ENCODE measurements around the gene STIP1.

STIP1 gene

GRCh38 chr11:64251016-64251752 is 65.2 kb downstream of the STIP1 start, which contains the start of gene PLCB3:
PLCB3 (plus strand) TSS chr11:64251530; CDS start chr11:64251650, 120 bp downstream.
- Histone ChIP-seq H3K4me1 (ENCODE audit: low read length) (peaks cover 33% of the 10 kb centered on the region), H2AFZ (ENCODE audit: low read depth, low read length) (peak within 1 kb of the TSS; percentile 66; the same call in 1 of the 2 replicates), H3K27ac (ENCODE audit: low read length) (peak within 1 kb of the TSS; percentile 36)

GRCh38 chr11:64251753-64252002 is 65.7 kb downstream of the STIP1 start:
- Histone ChIP-seq H3K9me3 (ENCODE audit: insufficient read depth, low read length) (no peaks in the 10 kb centered on the region), H3K79me2 (ENCODE audit: low read length) (peaks cover 27% of the 10 kb centered on the region), H3K4me2 (ENCODE audit: low read length) (peak overlapping the region; percentile 78), H3K27me3 (ENCODE audit: low read depth, low read length) (no peaks in the 10 kb centered on the region), H3K36me3 (replicated peaks; ENCODE audit: low read depth, low read length) (peaks cover 10% of the 10 kb centered on the region), H2AFZ (ENCODE audit: low read depth, low read length) (no peak overlapping the region), H3K4me1 (ENCODE audit: low read length) (peaks cover 33% of the 10 kb centered on the region), H3K9ac (ENCODE audit: low read length) (peak overlapping the region; percentile 88), H3K4me3 (ENCODE audit: low read length) (peak overlapping the region; percentile 93), H4K20me1 (ENCODE audit: insufficient read depth, low read length) (peaks cover 11% of the 10 kb centered on the region; the same call in 1 of the 2 replicates), H3K27ac (ENCODE audit: low read length) (peak overlapping the region; percentile 36; the same call in 1 of the 2 replicates)
- TF ChIP-seq CTCF (IDR thresholded peaks at IDR 0.05; ENCODE audit: low read depth, low read length): no peak
- no peak for TF ChIP-seq EZH2phosphoT487 (IDR thresholded peaks at IDR 0.05; ENCODE audit: low read depth)

More at GRCh38 chr11:64251016-64251752, 65.2 kb downstream of the STIP1 start, which contains the start of gene PLCB3:
- Histone ChIP-seq H4K20me1 (ENCODE audit: insufficient read depth, low read length) (peaks cover 11% of the 10 kb centered on the region; the same call in 1 of the 2 replicates), H3K4me2 (ENCODE audit: low read length) (peak within 1 kb of the TSS; percentile 92), H3K79me2 (ENCODE audit: low read length) (peaks cover 31% of the 10 kb centered on the region), H3K4me3 (ENCODE audit: low read length) (peak within 1 kb of the TSS; percentile 93), H3K27me3 (ENCODE audit: low read depth, low read length) (no peaks in the 10 kb centered on the region), H3K36me3 (replicated peaks; ENCODE audit: low read depth, low read length) (peaks cover 6% of the 10 kb centered on the region), H3K9ac (ENCODE audit: low read length) (peak within 1 kb of the TSS; percentile 88), H3K9me3 (ENCODE audit: insufficient read depth, low read length) (no peaks in the 10 kb centered on the region)
- TF ChIP-seq EZH2phosphoT487 (IDR thresholded peaks at IDR 0.05; ENCODE audit: low read depth) (no peak), CTCF (IDR thresholded peaks at IDR 0.05; ENCODE audit: low read depth, low read length) (peak; percentile 67)

- peak overlapping the region; percentile 36 for H3K27ac ChIP-seq (ENCODE audit: low read length)
- no peaks in the 10 kb centered on the region for H3K27me3 ChIP-seq (ENCODE audit: low read depth, low read length)
- peak overlapping the region; percentile 78 for H3K4me2 ChIP-seq (ENCODE audit: low read length)
- TF ChIP-seq CTCF (IDR thresholded peaks at IDR 0.05; ENCODE audit: low read depth, low read length) (peak; percentile 61), EZH2phosphoT487 (IDR thresholded peaks at IDR 0.05; ENCODE audit: low read depth) (no peak)
- no peaks in the 10 kb centered on the region for H3K9me3 ChIP-seq (ENCODE audit: insufficient read depth, low read length)
- H3K4me1 ChIP-seq (ENCODE audit: low read length): peaks cover 33% of the 10 kb centered on the region
- H2AFZ ChIP-seq (ENCODE audit: low read depth, low read length): no peak overlapping the region
- peak overlapping the region; percentile 88 for H3K9ac ChIP-seq (ENCODE audit: low read length)
- H3K4me3 ChIP-seq (ENCODE audit: low read length): peak overlapping the region; percentile 93
- H3K79me2 ChIP-seq (ENCODE audit: low read length): peaks cover 22% of the 10 kb centered on the region
- H3K36me3 ChIP-seq (replicated peaks; ENCODE audit: low read depth, low read length): peaks cover 11% of the 10 kb centered on the region
- peaks cover 11% of the 10 kb centered on the region; the same call in 1 of the 2 replicates for H4K20me1 ChIP-seq (ENCODE audit: insufficient read depth, low read length)
Observed at GRCh38 chr11:64252003-64252872, 66.3 kb downstream of the STIP1 start.

- TF ChIP-seq CTCF (IDR thresholded peaks at IDR 0.05; ENCODE audit: low read depth, low read length): no peak
- TF ChIP-seq EZH2phosphoT487 (IDR thresholded peaks at IDR 0.05; ENCODE audit: low read depth): no peak
- H3K79me2 ChIP-seq (ENCODE audit: low read length): peaks cover 22% of the 10 kb centered on the region
- peaks cover 28% of the 10 kb centered on the region for H3K4me1 ChIP-seq (ENCODE audit: low read length)
- peaks cover 11% of the 10 kb centered on the region; the same call in 1 of the 2 replicates for H4K20me1 ChIP-seq (ENCODE audit: insufficient read depth, low read length)
- H3K36me3 ChIP-seq (replicated peaks; ENCODE audit: low read depth, low read length): peaks cover 11% of the 10 kb centered on the region
- peak overlapping the region; percentile 88 for H3K9ac ChIP-seq (ENCODE audit: low read length)
- H3K27ac ChIP-seq (ENCODE audit: low read length): peak overlapping the region; percentile 36
- no peak overlapping the region for H2AFZ ChIP-seq (ENCODE audit: low read depth, low read length)
- H3K4me2 ChIP-seq (ENCODE audit: low read length): peak overlapping the region; percentile 78
- no peaks in the 10 kb centered on the region for H3K27me3 ChIP-seq (ENCODE audit: low read depth, low read length)
- H3K9me3 ChIP-seq (ENCODE audit: insufficient read depth, low read length): no peaks in the 10 kb centered on the region
- peak overlapping the region; percentile 93 for H3K4me3 ChIP-seq (ENCODE audit: low read length)
Observed at GRCh38 chr11:64253043-64253442, 67.1 kb downstream of the STIP1 start.
